Prostate gland (tissue), 2 donors: ENCODE measurements around the gene ADGB.

Experiments used
- POLR2A ChIP-seq: fragments of 450-650 bp; IDR thresholded peaks from one replicate; pipeline ENCODE4 v1.6.1; 2016; ENCODE audit warnings: antibody characterized with exemption, mild to moderate bottlenecking
- TF ChIP-seq, protein P1 (sequence below), 4 experiments: fragments of 200-600 bp in 2 of 4; fragments of 450-650 bp in 2 of 4; sonication (generic) in 2 of 4; IDR thresholded peaks; 1 replicate in 3 of 4; 2 replicates in 1 of 4; pipeline ENCODE4 v1.5.1; 2016 to 2019; ENCODE audit warnings: antibody characterized with exemption in 4 of 4, mild to moderate bottlenecking in 2 of 4, moderate library complexity in 2 of 4

DNA sequence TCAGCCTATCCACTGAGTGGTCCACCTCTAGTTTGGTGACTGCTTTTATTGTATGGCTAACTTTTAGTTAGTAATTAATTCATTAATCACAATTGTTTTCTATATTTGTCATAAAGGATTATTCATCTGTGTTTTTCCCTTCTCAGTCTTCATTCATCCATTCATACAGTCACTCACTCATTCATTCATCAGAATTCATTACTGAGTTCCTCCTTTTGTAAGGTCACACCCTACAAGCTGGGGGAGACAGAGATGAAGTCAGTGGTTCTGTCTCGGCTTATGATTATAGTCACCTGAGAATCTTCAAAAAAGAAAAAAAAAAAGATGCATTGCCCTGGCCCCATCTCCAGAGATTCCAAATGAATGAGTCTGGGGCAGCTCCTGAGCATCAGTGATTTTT, 257.1 kb downstream of the ADGB start:
- TF ChIP-seq, protein P1, sequence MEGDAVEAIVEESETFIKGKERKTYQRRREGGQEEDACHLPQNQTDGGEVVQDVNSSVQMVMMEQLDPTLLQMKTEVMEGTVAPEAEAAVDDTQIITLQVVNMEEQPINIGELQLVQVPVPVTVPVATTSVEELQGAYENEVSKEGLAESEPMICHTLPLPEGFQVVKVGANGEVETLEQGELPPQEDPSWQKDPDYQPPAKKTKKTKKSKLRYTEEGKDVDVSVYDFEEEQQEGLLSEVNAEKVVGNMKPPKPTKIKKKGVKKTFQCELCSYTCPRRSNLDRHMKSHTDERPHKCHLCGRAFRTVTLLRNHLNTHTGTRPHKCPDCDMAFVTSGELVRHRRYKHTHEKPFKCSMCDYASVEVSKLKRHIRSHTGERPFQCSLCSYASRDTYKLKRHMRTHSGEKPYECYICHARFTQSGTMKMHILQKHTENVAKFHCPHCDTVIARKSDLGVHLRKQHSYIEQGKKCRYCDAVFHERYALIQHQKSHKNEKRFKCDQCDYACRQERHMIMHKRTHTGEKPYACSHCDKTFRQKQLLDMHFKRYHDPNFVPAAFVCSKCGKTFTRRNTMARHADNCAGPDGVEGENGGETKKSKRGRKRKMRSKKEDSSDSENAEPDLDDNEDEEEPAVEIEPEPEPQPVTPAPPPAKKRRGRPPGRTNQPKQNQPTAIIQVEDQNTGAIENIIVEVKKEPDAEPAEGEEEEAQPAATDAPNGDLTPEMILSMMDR (IDR thresholded peaks at IDR 0.05) = no peak
- TF ChIP-seq POLR2A = no peak
